22Rv1 (cell line): ENCODE results near the gene NINJ2.

Experiments used
- H3K27ac ChIP-seq: fragments of 450-650 bp; 2 replicates; pipeline ENCODE4 v1.5.1; 2017
- CTCF ChIP-seq: fragments of 450-650 bp; IDR thresholded peaks from 2 replicates; pipeline ENCODE4 v1.5.1; 2017; ENCODE audit warnings: mild to moderate bottlenecking
- ZFX ChIP-seq: fragments of 450-650 bp; IDR thresholded peaks from 2 replicates; pipeline ENCODE4 v1.6.1; 2017; ENCODE audit warnings: antibody characterized with exemption, borderline replicate concordance

The NINJ2 gene

GRCh38 chr12:543114-543451 is 120.2 kb downstream of the NINJ2 start:
- H3K27ac ChIP-seq = no peak overlapping the region
- no peak for TF ChIP-seq ZFX
- no peak for TF ChIP-seq CTCF

GRCh38 chr12:542395-543113 is 120.7 kb downstream of the NINJ2 start:
- H3K27ac ChIP-seq = no peak overlapping the region
- no peak for TF ChIP-seq CTCF
- TF ChIP-seq ZFX = no peak

- TF ChIP-seq ZFX (no peak), CTCF (no peak)
- H3K27ac ChIP-seq = no peak overlapping the region
These were observed 121.4 kb downstream of the NINJ2 start for GRCh38 chr12:541676-542324.

GRCh38 chr12:539540-540310 is 123.5 kb downstream of the NINJ2 start:
- TF ChIP-seq ZFX (no peak), CTCF (no peak)
- H3K27ac ChIP-seq = peak overlapping the region; percentile 59

- TF ChIP-seq ZFX (no peak), CTCF (no peak)
- H3K27ac ChIP-seq = peak overlapping the region; percentile 59
These were observed 124.3 kb downstream of the NINJ2 start for GRCh38 chr12:538731-539539.

- TF ChIP-seq ZFX = no peak
- TF ChIP-seq CTCF = peak; percentile 24
- H3K27ac ChIP-seq = peak overlapping the region; percentile 59
These were observed 125.5 kb downstream of the NINJ2 start for GRCh38 chr12:537772-538171.
